ENCODE measurements around the gene TACC2.

The TACC2 gene

DNA sequence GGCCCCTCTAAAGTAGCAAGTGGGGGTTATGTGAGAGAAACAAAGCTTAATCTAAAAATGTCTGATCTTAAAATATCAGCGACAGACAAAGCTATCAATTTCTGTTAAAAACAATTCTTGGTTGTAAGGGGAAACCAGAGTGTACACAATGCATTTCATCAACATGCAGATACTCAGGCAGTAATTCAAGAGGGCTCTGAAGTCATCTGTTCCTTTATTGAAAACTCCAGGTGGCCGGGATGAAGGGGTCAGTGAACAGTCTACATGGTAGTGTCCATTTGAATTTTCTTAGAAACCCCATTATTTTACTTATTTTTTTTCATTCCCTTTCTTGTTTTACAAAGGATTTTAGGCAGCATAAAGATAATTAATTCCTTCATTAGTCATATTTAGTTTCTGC is 245.5 kb downstream of the TACC2 start:
- Histone ChIP-seq H3K9ac (ENCODE audit: low read length) (no peak overlapping the region), H3K27me3 (ENCODE audit: insufficient read depth, low read length, poor library complexity) (no peaks in the 10 kb centered on the region), H3K18ac (ENCODE audit: low read length) (no peak overlapping the region), H4K5ac (ENCODE audit: low read length) (no peak overlapping the region), H3K4me1 (ENCODE audit: control insufficient read depth, low read depth, low read length) (no peaks in the 10 kb centered on the region), H4K8ac (ENCODE audit: low read depth, low read length) (no peak overlapping the region), H2BK5ac (ENCODE audit: low read length) (no peak overlapping the region), H3K79me1 (ENCODE audit: low read length) (no peaks in the 10 kb centered on the region), H3K23ac (ENCODE audit: low read length) (no peak overlapping the region), H3K36me3 (ENCODE audit: control insufficient read depth, insufficient read depth, low read length) (no peaks in the 10 kb centered on the region), H3K4ac (ENCODE audit: low read depth, low read length) (no peak overlapping the region), H3K27ac (ENCODE audit: low read depth, low read length) (no peak overlapping the region), H2AK5ac (ENCODE audit: low read length) (no peak overlapping the region), H2BK120ac (ENCODE audit: low read depth, low read length) (no peak overlapping the region), H3K79me2 (ENCODE audit: control insufficient read depth, insufficient read depth, low read length) (no peaks in the 10 kb centered on the region), H3K56ac (ENCODE audit: low read length) (no peak overlapping the region), H3K4me3 (ENCODE audit: low read length) (no peak overlapping the region), H2BK15ac (replicated peaks; ENCODE audit: low read depth) (no peak overlapping the region), H3K4me2 (ENCODE audit: low read length) (no peak overlapping the region)
- DNase-seq = no peak
- no CpG with 5 or more reads among the region's 2 CpGs for WGBS (ENCODE audit: extremely low coverage, insufficient coverage, low lambda C conversion rate)

- Histone ChIP-seq H3K4ac (ENCODE audit: low read depth, low read length) (no peak overlapping the region), H3K18ac (ENCODE audit: low read length) (no peak overlapping the region), H3K4me2 (ENCODE audit: low read length) (no peak overlapping the region), H2BK5ac (ENCODE audit: low read length) (no peak overlapping the region), H4K8ac (ENCODE audit: low read depth, low read length) (no peak overlapping the region), H2BK15ac (replicated peaks; ENCODE audit: low read depth) (no peak overlapping the region), H3K23ac (ENCODE audit: low read length) (no peak overlapping the region), H2AK5ac (ENCODE audit: low read length) (no peak overlapping the region), H3K4me1 (ENCODE audit: control insufficient read depth, low read depth, low read length) (no peaks in the 10 kb centered on the region), H3K36me3 (ENCODE audit: control insufficient read depth, insufficient read depth, low read length) (no peaks in the 10 kb centered on the region), H3K79me2 (ENCODE audit: control insufficient read depth, insufficient read depth, low read length) (no peaks in the 10 kb centered on the region), H2BK120ac (ENCODE audit: low read depth, low read length) (no peak overlapping the region), H3K9ac (ENCODE audit: low read length) (no peak overlapping the region), H3K56ac (ENCODE audit: low read length) (no peak overlapping the region), H4K5ac (ENCODE audit: low read length) (no peak overlapping the region), H3K4me3 (ENCODE audit: low read length) (no peak overlapping the region), H3K27me3 (ENCODE audit: insufficient read depth, low read length, poor library complexity) (no peaks in the 10 kb centered on the region), H3K27ac (ENCODE audit: low read depth, low read length) (no peak overlapping the region), H3K79me1 (ENCODE audit: low read length) (no peaks in the 10 kb centered on the region)
- no peak for DNase-seq
- WGBS (ENCODE audit: extremely low coverage, insufficient coverage, low lambda C conversion rate) = no CpG with 5 or more reads among the region's 5 CpGs
Measured at GRCh38 chr10:122236690-122237306, 247.8 kb downstream of the TACC2 start.

DNA sequence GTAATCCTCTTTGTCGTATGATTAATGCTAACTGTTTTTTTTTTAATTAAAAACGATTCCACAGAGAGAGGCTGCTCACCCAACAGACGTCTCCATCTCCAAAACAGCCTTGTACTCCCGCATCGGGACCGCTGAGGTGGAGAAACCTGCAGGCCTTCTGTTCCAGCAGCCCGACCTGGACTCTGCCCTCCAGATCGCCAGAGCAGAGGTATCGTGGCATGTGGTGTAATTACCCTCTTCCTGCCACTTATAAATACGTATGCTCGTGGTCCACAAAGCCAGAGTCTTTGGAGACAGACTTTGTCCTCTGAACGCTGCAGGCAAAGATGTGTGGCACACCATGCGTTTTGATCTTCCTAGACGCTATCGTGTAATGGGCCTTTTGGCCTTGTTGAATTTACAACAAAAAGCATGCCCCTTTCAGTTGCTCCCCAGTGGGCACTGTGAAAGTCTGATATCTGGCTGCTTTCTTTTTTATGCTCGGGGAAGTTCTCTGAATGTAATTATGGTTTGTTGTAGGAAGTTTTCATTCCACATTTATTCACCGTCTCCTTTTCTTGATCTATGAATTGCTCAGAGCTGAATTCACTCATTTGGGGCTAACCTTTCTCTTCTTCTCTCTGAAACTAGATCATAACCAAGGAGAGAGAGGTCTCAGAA is 248.5 kb downstream of the TACC2 start:
- H3K4me1 ChIP-seq (ENCODE audit: control insufficient read depth, low read depth, low read length) = no peaks in the 10 kb centered on the region
- no peaks in the 10 kb centered on the region for H3K79me2 ChIP-seq (ENCODE audit: control insufficient read depth, insufficient read depth, low read length)
- no peak overlapping the region for H3K56ac ChIP-seq (ENCODE audit: low read length)
- H3K4me2 ChIP-seq (ENCODE audit: low read length) = no peak overlapping the region
- no peak overlapping the region for H3K4me3 ChIP-seq (ENCODE audit: low read length)
- no peak overlapping the region for H2AK5ac ChIP-seq (ENCODE audit: low read length)
- no peak overlapping the region for H2BK15ac ChIP-seq (replicated peaks; ENCODE audit: low read depth)
- H3K27me3 ChIP-seq (ENCODE audit: insufficient read depth, low read length, poor library complexity) = no peaks in the 10 kb centered on the region
- H2BK5ac ChIP-seq (ENCODE audit: low read length) = no peak overlapping the region
- H3K27ac ChIP-seq (ENCODE audit: low read depth, low read length) = no peak overlapping the region
- no peak overlapping the region for H3K18ac ChIP-seq (ENCODE audit: low read length)
- H2BK120ac ChIP-seq (ENCODE audit: low read depth, low read length) = no peak overlapping the region
- H3K23ac ChIP-seq (ENCODE audit: low read length) = no peak overlapping the region
- DNase-seq = no peak
- H4K5ac ChIP-seq (ENCODE audit: low read length) = no peak overlapping the region
- no peak overlapping the region for H3K4ac ChIP-seq (ENCODE audit: low read depth, low read length)
- no peaks in the 10 kb centered on the region for H3K79me1 ChIP-seq (ENCODE audit: low read length)
- H3K9ac ChIP-seq (ENCODE audit: low read length) = no peak overlapping the region
- H4K8ac ChIP-seq (ENCODE audit: low read depth, low read length) = no peak overlapping the region
- peaks cover 2% of the 10 kb centered on the region for H3K36me3 ChIP-seq (ENCODE audit: control insufficient read depth, insufficient read depth, low read length)
- WGBS (ENCODE audit: extremely low coverage, insufficient coverage, low lambda C conversion rate) = no CpG with 5 or more reads among the region's 17 CpGs

GRCh38 chr10:122239578-122240257 is 250.8 kb downstream of the TACC2 start:
- no peak overlapping the region for H3K18ac ChIP-seq (ENCODE audit: low read length)
- DNase-seq = peak; percentile 13
- no peaks in the 10 kb centered on the region for H3K79me2 ChIP-seq (ENCODE audit: control insufficient read depth, insufficient read depth, low read length)
- H4K5ac ChIP-seq (ENCODE audit: low read length) = no peak overlapping the region
- H2AK5ac ChIP-seq (ENCODE audit: low read length) = no peak overlapping the region
- no peak overlapping the region for H3K4me2 ChIP-seq (ENCODE audit: low read length)
- H3K4me3 ChIP-seq (ENCODE audit: low read length) = no peak overlapping the region
- H3K9ac ChIP-seq (ENCODE audit: low read length) = no peak overlapping the region
- no peak overlapping the region for H3K56ac ChIP-seq (ENCODE audit: low read length)
- H4K8ac ChIP-seq (ENCODE audit: low read depth, low read length) = no peak overlapping the region
- H3K4me1 ChIP-seq (ENCODE audit: control insufficient read depth, low read depth, low read length) = no peaks in the 10 kb centered on the region
- no peak overlapping the region for H2BK15ac ChIP-seq (replicated peaks; ENCODE audit: low read depth)
- no peak overlapping the region for H3K4ac ChIP-seq (ENCODE audit: low read depth, low read length)
- no peak overlapping the region for H2BK5ac ChIP-seq (ENCODE audit: low read length)
- peaks cover 2% of the 10 kb centered on the region for H3K36me3 ChIP-seq (ENCODE audit: control insufficient read depth, insufficient read depth, low read length)
- H3K79me1 ChIP-seq (ENCODE audit: low read length) = no peaks in the 10 kb centered on the region
- no peaks in the 10 kb centered on the region for H3K27me3 ChIP-seq (ENCODE audit: insufficient read depth, low read length, poor library complexity)
- WGBS (ENCODE audit: extremely low coverage, insufficient coverage, low lambda C conversion rate) = no CpG with 5 or more reads among the region's 10 CpGs
- H3K23ac ChIP-seq (ENCODE audit: low read length) = no peak overlapping the region
- H3K27ac ChIP-seq (ENCODE audit: low read depth, low read length) = no peak overlapping the region
- H2BK120ac ChIP-seq (ENCODE audit: low read depth, low read length) = no peak overlapping the region

DNA sequence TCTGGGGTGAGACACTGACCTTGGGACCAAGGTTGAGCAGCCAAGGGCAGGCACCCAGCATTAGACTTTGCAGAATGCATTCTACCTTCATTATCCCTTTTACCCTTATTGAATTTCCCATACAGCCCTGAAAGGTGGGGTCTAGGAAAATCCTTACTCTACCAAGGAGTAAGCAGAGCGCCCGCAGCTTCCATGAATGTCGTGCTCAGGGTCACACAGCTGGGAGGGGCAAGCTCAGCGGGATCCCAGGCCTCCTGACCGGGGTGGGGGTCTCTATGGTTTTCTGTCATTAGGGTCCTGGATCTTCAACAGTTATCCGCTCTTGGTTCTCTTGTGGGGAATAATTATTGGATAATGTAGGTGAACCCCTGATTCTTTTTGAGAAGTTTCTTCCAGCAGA is 251.4 kb downstream of the TACC2 start:
- no peak overlapping the region for H3K18ac ChIP-seq (ENCODE audit: low read length)
- H2BK120ac ChIP-seq (ENCODE audit: low read depth, low read length) = no peak overlapping the region
- no peak overlapping the region for H2BK5ac ChIP-seq (ENCODE audit: low read length)
- H3K23ac ChIP-seq (ENCODE audit: low read length) = no peak overlapping the region
- H3K27me3 ChIP-seq (ENCODE audit: insufficient read depth, low read length, poor library complexity) = no peaks in the 10 kb centered on the region
- no peak overlapping the region for H3K4me2 ChIP-seq (ENCODE audit: low read length)
- H4K8ac ChIP-seq (ENCODE audit: low read depth, low read length) = no peak overlapping the region
- H3K79me1 ChIP-seq (ENCODE audit: low read length) = no peaks in the 10 kb centered on the region
- WGBS (ENCODE audit: extremely low coverage, insufficient coverage, low lambda C conversion rate) = no CpG with 5 or more reads among the region's 6 CpGs
- no peaks in the 10 kb centered on the region for H3K79me2 ChIP-seq (ENCODE audit: control insufficient read depth, insufficient read depth, low read length)
- H3K36me3 ChIP-seq (ENCODE audit: control insufficient read depth, insufficient read depth, low read length) = peaks cover 2% of the 10 kb centered on the region
- no peak overlapping the region for H3K4me3 ChIP-seq (ENCODE audit: low read length)
- H3K4ac ChIP-seq (ENCODE audit: low read depth, low read length) = no peak overlapping the region
- H4K5ac ChIP-seq (ENCODE audit: low read length) = no peak overlapping the region
- H3K27ac ChIP-seq (ENCODE audit: low read depth, low read length) = no peak overlapping the region
- H3K56ac ChIP-seq (ENCODE audit: low read length) = no peak overlapping the region
- DNase-seq = no peak
- no peaks in the 10 kb centered on the region for H3K4me1 ChIP-seq (ENCODE audit: control insufficient read depth, low read depth, low read length)
- H2AK5ac ChIP-seq (ENCODE audit: low read length) = no peak overlapping the region
- no peak overlapping the region for H3K9ac ChIP-seq (ENCODE audit: low read length)
- H2BK15ac ChIP-seq (replicated peaks; ENCODE audit: low read depth) = no peak overlapping the region

All from mesendoderm (in vitro differentiated cells).